C4-2B (cell line): Measurements from ENCODE around the gene EIF2B2.

Experiments
- H3K27ac ChIP-seq: fragments of 450-650 bp; 2 replicates; pipeline ENCODE4 v1.5.1; 2017
- CTCF ChIP-seq: fragments of 450-650 bp; conservative IDR thresholded peaks from 2 replicates; pipeline ENCODE4 v1.5.1; 2017; ENCODE audit warnings: mild to moderate bottlenecking
- ZFX ChIP-seq: fragments of 450-650 bp; IDR thresholded peaks from 2 replicates; pipeline ENCODE4 v1.6.1; 2017

EIF2B2 gene

GRCh38 chr14:74979029-74979428, 23.7 kb upstream of the EIF2B2 start:
- no peak overlapping the region for H3K27ac ChIP-seq

GRCh38 chr14:74979442-74980397, 23.0 kb upstream of the EIF2B2 start:
- no peak; the same call in 1 of the 2 replicates for TF ChIP-seq ZFX
- TF ChIP-seq CTCF = no peak

More at GRCh38 chr14:74979029-74979428, 23.7 kb upstream of the EIF2B2 start:
- TF ChIP-seq ZFX (no peak), CTCF (no peak)

GRCh38 chr14:74980398-74980730, 22.4 kb upstream of the EIF2B2 start:
- TF ChIP-seq CTCF (no peak), ZFX (no peak)
- no peak overlapping the region for H3K27ac ChIP-seq

More at GRCh38 chr14:74979442-74980397, 23.0 kb upstream of the EIF2B2 start:
- no peak overlapping the region for H3K27ac ChIP-seq

DNA sequence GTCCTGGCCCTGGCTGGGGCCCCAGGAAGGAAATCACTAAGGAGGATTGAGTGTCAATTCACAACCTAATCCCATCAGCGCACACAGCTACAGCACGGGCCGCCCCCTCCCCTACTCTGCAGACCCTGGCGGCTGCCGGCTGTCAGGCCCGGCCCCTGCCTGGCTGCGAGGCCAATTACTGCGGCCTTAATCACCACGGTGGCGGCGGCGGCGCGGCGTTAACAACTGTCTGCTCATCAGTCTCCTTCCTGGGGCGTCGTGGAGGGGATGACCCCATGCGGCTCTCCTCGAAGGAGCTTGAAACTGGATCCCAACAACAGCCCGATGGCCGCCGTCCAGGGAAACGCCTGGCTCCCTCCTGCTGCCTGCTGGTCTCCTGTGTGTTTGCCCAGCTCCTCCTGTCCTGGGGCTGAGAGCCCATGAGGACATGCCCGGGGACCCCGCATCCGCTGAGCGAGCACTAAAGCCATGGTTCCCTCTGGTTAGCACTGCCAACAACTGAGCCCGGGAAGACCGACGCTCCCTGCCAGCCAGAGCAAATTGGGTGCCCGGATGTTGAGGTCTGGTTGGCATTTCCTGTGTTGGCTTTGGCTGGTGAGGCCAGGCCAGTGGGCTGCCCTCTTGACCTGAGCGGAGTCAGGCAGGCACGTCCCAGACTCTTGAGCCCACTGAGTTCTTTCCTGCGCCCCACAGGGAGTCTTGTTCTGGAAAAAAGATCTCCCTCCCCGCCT, 21.8 kb upstream of the EIF2B2 start:
- no peak overlapping the region for H3K27ac ChIP-seq
- TF ChIP-seq ZFX = no peak
- no peak for TF ChIP-seq CTCF

GRCh38 chr14:74981462-74981782, 21.3 kb upstream of the EIF2B2 start:
- TF ChIP-seq ZFX = no peak
- no peak for TF ChIP-seq CTCF
- no peak overlapping the region for H3K27ac ChIP-seq

DNA sequence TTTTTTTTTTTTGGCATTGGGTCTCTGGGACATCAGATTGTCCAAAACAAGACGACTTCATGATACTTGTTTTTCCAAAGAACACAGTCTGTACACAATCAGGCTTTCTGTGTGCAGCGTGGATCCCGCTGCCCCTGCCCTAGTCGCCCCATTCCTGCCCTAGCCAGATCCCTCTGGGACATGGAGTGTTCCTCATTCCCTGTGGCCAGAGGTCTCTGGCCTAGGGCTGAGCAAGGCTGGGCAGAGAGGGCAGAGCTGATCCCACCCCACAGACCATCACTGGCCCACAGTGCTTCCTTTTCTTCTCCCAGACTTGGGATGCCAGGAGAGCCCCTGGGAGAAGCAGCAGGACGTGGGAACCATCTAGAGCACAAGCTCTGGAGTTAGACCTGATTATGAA, 20.9 kb upstream of the EIF2B2 start:
- TF ChIP-seq ZFX (no peak), CTCF (no peak)
- no peak overlapping the region for H3K27ac ChIP-seq

DNA sequence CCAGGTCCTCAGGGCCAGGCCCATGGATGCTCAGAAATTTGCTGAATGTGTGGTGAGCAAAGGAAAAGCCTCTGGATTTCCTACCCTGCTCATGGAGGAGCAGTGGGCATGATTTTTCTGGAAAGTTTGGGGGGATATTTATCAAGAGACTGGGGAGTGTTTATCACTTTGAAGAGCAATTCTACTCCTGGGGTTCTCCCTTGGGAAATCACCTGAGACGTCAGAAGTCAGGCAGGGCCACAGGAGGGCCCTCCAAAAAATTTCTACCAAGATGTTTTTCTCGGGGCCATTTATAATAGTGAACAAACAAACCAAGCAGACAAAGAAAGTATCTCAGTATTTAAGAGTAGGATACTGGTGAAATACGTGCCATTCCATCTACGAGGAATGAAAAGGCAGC, 20.1 kb upstream of the EIF2B2 start:
- no peak overlapping the region for H3K27ac ChIP-seq
- TF ChIP-seq ZFX (no peak), CTCF (no peak)
